Stimulated activated CD4-positive, alpha-beta T cell treated with anti-CD3 and anti-CD28 coated beads, Interleukin-15, amount 100 ng/mL, for 1 hour (primary cell): ENCODE results near the gene SEZ6L.

Experiments used
- DNase-seq, 2 donors: peaks; one replicate each; pipeline ENCODE4 v3.0.0-alpha.2; 2020; ENCODE audit warnings: low read depth in 1 of 2, low spot score in 1 of 2

Gene SEZ6L

DNA sequence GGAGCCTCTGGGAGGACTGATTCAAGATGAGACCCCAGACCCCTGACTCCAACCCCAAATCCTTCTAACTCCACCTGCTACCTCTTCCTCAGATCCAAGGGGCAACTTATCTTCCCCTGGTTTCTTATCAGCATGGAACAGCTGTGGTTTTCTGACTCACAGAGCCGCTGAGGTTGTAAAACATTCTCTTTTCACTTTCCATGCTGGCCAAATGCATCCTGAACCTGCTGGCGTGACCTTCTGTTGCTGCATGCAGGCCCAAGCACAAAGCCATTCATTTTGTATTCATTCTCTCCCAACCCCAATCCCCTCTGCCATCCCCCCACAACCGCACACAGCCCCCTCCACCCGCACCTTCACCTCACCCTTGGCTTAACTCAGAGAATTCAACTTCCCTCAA is 70.3 kb downstream of the SEZ6L start:
- no peak for DNase-seq

DNA sequence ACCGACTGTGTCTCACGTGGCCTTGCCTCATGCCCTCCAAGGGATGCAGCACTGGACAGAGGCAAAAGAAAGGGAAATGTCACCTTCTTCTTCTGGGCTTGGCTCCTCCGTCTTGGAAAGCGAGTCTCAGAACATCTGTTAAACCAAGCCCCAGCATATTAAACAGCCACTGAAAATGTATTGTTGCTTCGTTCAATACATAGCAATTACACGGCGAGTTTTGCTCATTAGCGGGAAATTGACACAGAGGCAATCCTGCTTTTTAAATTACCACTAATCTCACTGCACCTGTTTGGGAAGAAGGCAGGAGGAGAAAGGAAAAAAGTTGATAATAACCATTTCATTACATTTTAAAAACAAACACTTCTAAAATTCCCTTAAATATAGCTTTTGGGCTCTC is 72.1 kb downstream of the SEZ6L start:
- no peak for DNase-seq

DNA sequence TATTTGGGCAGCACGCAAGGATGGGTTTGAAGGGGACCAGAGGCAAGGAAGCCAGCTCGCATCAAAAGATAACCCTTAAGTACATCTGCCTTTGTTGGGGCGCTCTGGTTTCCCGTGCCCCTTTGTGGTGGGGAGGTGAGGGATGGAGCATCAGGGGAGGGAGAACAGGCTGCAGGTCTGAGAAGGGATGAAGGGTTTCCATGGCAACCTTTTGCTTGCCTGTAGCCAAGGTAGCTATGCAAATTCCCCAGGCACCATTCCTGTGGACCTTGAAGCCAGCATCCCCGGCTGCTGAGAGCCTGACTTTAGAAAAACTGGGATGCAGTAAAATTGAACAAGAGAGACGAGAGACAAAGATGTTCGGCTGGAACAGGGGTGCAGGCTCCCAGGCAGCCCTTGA is 75.7 kb downstream of the SEZ6L start:
- no peak for DNase-seq

DNA sequence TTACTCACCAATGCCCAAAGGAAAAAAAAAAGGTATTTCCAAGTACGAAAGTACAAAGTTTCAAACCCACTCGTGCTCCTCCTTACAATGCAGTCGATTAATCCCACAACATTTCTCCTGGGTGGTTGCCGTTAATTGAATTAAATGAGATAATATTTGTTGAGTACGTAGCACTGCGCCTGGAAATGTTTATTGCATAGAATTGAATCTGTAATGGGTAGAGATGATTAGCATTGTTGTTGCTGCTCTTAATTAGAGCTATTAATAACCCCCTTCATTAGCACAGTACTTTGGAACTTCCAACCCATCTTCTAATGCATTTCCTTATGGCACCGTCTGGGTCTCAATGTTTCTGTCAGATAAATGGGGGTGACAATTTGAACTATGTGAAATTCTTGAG is 77.3 kb downstream of the SEZ6L start:
- DNase-seq, result no peak

DNA sequence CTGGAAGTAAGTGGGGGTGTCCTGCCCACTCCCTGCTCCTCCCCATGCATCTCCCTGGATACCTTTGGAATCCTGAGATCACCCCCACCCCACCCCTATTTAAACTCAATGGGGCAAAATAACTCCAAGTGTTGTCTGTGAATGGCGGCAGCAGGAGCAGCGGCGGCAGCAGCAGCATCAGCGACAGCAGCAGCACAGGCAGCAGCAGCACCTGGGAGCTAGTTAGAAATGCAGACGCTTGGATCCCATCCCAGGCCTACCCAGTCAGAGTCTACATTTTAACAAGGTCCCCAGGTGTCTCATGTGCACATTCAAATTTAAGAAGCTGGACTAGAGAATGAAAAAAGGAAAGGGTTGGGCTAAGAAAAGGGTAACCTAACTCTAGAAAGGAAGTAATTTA is 82.6 kb downstream of the SEZ6L start:
- DNase-seq, result no peak

DNA sequence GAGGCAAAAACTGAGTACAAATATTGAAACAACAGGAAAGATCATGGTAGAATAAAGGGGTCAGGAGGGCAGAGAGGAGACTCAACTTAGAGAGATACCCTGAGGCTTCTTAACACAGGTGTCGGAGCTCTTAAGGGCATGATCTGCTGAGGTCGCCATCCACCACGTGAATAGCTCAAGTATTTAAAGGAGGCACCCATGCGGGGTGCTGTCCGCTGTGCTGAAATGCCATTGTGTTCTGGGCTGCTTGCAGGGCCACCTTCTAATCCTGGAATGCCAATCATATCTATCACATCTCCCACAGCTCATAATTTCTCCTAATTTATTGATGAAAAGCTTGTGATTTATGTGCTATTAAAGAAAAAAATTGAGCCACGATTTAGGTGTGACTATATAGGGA is 90.2 kb downstream of the SEZ6L start:
- no peak for DNase-seq

DNA sequence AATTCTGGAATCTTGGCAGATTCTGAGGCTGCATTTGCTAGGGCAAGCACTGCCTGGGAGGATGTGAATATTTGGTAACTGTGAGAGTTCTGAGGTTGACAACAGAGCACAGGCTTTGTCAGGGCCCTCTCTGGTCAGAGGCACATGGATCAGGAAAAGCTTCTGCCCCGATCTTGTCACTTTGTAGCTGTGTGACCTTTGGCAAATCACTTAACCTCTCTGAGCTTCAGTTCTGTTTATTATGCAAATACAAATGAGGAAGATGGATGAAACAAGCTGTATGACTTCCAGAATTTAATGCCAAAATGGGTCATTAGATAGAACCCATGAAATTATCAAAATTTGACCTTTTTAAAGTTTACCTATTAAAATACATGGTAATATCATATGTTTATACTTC is 94.9 kb downstream of the SEZ6L start:
- no peak for DNase-seq

DNA sequence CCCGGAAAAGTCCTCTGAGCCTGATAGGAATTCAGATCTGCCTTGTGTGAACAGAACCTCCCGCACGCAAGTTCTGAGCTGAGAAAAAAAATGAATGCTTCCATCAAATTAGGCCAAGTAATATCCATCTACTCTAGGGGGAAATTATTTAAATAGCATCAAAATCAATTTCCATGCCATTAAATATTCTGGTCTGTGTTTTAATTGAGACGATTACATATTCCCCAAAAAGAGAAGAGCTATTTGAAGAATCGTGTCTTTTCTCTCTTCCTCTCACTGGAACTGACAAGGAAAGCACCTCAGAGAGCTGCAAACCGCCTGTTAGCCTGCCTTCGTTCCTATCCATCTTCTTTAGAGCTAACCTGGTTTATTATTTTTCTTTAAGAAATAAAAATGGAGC is 96.0 kb downstream of the SEZ6L start:
- DNase-seq, result no peak

DNA sequence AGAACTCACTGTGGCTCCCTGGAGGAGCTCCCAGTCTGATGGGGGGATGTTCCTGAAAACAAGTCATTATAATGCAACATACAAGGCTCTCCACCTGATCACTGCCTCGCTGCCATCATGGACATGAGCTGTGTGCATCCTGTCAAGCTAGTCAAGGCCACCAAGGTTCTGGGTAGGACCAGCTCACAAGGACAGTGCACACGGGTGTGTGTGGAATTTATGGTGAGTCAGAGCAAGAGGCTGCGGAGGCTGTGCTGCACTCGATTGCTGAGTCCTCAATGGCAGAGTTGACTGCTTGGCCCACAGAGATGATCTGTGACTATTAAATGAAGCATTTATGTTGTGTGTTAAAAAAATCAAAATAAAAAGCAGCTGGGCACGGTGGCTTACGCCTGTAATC is 96.6 kb downstream of the SEZ6L start:
- DNase-seq, result no peak

DNA sequence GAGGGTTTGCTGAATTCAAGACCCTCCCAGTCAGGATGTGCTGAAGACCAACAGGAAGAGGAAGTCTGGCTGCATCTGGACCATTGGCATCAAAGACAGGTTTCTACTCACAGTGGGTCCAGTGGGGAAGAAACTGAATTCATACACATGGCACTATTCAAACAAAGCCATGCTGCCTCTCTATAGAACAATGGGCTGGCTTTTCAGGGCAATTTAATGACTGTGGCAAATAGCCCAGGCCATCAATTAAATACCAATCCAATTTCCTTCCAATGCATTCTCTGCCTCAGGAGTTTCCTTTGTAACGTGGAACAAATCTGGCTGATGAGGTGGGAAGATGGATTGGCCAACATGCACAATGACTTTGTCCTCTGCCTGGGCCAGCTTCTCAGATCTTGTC is 98.6 kb downstream of the SEZ6L start:
- no peak for DNase-seq

DNA sequence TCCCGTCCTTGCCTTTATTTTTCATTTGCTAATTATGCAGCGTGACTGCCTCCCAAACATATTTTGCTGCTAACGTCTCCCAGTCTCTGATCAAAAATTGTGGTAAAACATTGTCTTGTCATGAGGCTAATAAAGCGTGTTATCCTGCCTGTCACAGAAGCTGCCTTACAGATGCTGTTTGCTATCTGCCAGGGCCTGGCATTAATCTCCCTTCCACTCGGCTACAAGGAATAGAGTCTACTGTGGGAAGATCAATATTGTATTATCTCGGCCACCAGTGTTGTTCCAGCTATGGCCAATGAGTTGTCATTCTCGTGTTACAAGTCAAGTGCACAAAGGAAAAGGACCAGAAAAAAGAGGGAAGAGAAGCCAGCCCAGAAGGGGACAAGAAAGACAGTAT is 100.3 kb downstream of the SEZ6L start:
- DNase-seq, result no peak

DNA sequence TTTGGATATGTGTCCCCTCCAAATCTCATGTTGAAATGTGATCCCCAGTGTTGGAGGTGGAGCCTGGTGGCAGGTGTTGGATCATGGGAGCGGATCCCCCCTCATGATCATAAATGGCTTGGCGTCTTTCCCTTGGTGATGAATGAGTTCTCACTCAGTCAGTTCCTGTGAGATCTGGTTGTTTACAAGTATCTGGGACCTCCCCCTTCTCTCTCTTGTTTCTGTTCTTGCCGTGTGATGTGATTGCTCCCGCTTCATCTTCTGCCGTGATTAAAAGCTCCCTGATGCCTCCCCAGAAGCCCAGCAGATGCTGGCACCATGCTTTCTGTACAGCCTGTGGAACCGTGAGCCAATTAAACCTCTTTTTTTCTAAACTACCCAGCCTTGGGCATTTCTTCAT is 102.2 kb downstream of the SEZ6L start:
- no peak for DNase-seq

DNA sequence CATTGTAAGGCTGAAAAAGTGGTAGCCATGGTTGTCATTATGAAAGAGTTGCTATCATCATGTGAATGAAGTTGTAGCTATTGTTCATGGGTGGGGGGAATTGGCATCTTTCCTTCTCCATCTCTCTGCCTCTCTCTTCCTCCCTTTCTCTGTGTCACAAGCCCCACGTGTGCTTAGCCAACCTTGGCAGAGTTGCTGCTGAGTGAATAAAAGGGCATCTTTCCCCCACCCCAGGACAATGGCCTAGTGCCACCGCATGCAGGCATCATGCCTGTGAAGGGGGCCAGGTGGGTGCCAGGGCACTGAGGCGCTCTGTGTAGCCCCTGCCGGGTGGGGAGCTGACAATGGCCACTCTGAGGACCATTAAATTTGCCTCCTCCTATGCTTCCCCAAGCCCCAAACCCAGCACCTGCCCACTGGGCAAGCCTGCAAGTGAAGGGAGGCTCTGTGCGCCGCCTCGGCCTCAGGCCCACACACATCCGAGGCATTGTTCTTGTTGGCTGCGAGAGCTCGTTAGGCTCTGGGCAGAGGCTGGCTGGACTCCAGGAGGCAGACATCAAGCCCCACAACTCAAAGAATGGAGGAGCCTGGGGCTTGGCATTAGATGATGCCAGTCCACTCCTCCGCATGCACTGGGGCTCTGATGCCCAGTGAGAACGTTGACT is 103.9 kb downstream of the SEZ6L start:
- no peak for DNase-seq

DNA sequence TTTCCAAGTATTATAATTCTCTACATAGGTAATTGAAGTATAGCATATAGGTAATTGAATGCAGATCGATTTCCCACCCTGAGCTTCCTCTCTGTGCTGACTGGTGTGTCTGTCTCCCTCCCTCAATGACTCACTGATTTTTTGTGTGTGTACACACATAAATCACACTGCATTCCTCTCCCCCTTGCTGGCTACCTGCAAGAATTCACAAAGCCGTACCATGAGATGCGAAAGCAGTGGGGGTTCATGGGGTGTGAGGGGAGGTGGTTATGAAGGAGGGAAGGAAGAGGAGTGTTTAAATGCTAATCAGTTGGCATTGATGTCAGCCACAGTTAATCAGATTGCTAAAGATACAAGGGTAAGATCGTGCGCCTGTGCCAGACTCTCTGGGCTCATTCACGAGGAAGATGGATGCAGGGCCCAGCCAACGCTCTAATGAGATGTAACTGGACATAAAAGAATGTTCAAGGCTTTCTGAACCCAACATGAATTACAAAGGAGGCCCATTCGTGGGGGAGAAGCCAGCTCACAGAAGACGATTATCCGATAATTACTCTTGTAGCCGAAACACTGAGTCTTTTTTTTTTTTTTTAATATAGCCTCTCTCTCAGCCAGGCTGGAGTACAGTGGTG is 107.4 kb downstream of the SEZ6L start:
- no peak for DNase-seq

DNA sequence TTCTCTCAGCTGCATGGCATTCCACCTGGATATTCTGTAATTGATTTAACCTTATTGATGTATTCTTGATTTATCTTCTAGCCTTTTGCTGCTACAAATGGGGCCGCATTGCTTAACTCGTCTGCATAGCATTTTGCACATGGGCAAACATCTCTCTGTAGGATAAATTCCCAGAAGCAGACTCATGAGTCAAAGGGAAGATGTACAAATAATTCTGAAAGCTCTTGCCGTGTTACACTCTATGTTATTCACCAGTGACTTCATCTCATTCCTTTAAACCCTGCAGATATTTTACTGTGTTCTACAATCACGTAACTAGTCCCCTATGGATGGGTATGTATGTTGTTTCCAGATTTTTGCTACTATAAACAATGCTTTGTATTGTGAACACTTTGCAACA is 112.7 kb downstream of the SEZ6L start:
- DNase-seq, result no peak

DNA sequence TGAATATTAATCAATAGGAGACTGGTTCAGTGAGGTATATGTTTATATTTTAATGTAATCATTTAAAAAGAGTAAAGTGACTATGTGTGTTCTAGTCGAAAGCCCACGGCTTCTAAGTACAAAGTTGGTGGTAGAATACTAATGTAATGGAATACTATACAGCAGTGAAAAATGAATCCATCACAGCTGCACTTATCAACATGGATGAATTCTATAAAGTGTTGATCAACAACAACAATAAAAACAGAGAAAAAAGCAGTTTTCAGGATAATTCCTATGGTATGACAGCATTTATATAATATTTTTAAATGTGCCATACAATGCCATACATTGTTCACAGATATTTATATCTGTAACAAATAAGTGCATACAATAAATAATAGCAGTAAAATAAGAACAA is 114.1 kb downstream of the SEZ6L start:
- DNase-seq, result no peak

DNA sequence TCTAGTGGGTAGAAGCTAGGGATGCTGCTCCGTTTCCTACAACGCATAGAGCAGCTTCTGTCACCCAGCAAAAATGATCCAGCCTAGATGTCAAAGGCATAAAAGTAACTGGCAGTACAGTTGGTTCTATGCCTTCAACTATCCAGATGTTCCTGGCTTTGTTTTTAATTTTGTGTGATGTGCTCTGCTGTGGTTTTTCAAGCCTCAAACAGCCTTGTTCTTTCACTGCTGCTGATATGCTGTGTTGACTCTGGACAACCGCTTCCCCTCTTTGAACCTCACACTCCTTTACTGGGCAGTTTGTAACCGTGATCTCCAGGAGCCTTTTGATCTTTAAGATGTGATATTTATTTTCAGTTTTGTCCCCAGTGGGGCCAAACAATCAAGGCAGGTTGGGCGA is 116.4 kb downstream of the SEZ6L start:
- DNase-seq, result no peak

DNA sequence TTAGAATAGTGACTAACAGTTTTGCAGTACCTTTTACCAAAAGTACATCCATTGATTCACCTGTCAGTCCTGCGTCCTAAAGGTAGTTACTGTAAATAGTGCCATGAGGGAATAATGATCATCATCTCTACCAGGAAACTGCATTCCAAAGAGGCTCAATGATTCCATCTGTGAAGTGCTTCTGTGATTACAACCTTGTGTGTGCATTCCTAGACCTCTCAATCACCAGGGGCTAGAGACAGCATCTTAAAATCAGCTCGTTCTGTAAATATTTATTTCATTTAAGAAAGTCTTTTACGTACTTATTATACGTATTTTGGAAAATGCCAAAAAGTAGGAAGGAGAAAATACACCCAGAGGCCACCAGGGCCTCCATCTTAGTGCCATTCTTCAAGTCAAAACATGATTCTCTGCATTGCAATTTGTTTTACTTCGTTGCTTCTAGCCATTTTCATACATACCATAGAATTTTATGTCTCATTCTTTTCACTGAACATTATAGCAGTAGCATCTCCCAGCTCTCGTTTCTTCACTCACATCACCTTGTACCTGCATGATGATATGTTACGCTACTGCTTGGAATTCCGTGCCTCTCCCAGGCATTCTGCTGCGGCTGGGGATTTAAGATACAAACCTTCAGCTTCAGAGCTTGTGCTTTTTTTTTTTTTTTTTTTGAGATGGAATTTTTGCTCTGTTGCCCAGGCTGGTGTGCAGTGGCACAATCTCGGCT is 117.0 kb downstream of the SEZ6L start:
- no peak for DNase-seq

DNA sequence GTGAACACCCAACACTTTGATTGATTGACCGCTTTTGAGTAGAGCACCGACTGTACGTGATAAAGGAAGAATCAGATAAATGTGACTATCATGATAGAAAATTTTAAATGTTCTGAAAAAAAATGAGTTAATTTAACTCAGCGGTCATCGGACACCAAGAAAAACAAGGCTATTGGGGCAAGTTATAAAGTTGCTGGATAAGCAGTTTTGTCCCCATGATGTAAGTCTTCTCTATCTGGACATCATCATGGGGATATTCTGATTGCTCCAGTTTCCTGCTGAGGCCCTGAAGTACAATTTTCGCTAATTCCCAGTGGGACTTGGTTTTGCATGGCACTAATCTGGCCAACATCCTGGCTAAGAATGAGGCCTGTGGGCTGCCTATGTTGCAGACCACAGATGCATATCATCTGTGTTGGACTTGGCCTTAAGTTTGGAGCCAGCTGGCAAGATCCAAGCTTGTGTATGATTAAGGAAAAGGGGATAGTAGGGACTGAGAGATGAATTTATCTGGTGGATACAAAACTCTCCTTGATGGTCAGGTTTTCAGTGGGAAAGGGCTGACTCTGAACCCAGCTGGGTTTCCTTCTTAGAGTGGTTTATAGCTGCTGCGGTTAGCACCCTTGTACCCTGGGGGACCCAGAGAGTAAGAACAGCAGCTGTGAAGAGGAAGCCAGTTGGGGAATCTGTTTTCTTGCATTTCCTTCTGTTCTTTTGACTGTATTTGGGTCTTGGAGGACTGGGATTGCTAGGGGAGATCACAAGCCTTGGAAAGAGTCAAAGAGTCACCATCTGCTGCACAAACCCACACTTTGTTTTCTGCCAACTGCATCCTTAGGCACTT is 118.3 kb downstream of the SEZ6L start:
- DNase-seq, result no peak

DNA sequence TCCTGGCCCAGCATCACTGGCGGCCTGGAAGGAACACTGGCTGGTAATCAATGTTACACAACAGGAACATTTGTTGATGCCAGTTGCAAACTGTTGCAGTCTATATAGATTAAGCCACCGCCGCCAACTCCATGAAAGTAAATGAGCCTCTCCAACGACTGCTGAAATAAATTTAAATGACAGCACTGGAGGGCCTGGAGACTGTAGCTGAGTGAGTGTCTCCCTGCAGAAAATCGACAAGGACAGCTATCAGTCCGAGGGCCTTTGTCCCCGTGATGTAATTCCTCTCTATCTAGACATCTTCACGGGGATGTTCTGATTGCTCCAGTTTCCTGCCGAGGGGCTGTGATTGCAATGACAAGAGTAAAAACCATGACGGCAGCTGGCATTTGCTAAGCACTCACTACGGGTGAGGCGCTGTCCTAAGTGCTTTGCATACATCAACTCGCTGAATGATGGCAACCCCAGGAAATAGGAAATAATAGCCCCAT is 120.4 kb downstream of the SEZ6L start:
- no peak for DNase-seq

DNA sequence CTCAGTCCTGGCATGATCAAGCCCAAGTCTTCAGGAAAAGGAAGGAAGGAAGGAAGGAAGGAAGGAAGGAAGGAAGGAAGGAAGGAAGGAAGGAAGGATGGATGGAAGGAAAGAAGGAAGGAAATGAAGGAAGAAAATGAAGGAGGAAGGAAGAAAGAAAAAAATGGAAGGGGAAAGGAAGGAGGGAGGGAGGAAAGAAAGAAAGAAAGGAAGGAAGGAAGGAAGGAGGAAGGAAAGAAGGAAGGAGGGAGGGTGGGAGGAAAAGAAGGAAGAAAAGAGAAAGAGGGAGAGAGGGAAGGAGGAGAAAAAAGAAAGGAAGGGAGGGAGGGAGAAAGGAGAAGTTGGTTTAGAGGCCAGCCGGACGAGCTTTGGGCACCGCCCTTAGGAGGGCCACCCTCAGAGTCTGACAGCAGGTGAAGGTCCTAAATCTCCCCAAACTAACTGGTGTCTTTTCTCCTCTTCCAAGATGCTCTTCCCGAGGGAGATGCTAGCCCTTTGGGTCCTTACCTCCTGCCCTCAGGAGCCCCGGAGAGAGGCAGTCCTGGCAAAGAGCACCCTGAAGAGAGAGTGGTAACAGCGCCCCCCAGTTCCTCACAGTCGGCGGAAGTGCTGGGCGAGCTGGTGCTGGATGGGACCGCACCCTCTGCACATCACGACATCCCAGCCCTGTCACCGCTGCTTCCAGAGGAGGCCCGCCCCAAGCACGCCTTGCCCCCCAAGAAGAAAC is 122.8 kb downstream of the SEZ6L start:
- no peak for DNase-seq
